Osteoblast (primary cell): ENCODE results near the gene RAC2. TPM values are rescaled to one million over a fixed set of nuclear protein-coding genes. Genes with fewer than 3 reads are reported as not detected.

Experiments
- DNase-seq: peaks from one replicate; pipeline ENCODE4 v3.0.0; 2011; ENCODE audit warnings: low spot score, mixed read lengths; ENCODE audit not compliant: insufficient read length; ENCODE audit errors: missing footprints
- H2AFZ ChIP-seq: 2 replicates; pipeline ENCODE4 v1.6.0; 2011; ENCODE audit warnings: mild to moderate bottlenecking, low read length
- H3K27ac ChIP-seq: 2 replicates; pipeline ENCODE4 v1.5.1; 2011; ENCODE audit warnings: mild to moderate bottlenecking, low read depth, low read length, moderate library complexity
- H3K27me3 ChIP-seq: 2 replicates; pipeline ENCODE4 v1.6.0; 2012; ENCODE audit warnings: mild to moderate bottlenecking, control low read depth, inconsistent platforms, low read length, moderate library complexity; ENCODE audit not compliant: insufficient read depth
- H3K36me3 ChIP-seq: 2 replicates; pipeline ENCODE4 v1.5.1; 2011; ENCODE audit warnings: mild to moderate bottlenecking, low read length, control low read depth, moderate library complexity; ENCODE audit not compliant: insufficient read depth
- H3K4me1 ChIP-seq: 2 replicates; pipeline ENCODE4 v1.5.1; 2011; ENCODE audit warnings: mild to moderate bottlenecking, low read length, control low read depth, moderate library complexity; ENCODE audit not compliant: insufficient read depth
- H3K4me2 ChIP-seq: 2 replicates; pipeline ENCODE4 v1.6.0; 2011; ENCODE audit warnings: mild to moderate bottlenecking, low read length; ENCODE audit not compliant: insufficient read depth
- H3K4me3 ChIP-seq: fragments of 200-600 bp; sonication (generic); 3 replicates; pipeline ENCODE4 v1.5.1; 2012; ENCODE audit warnings: mild to moderate bottlenecking, low read length, inconsistent platforms; ENCODE audit not compliant: insufficient read depth
- H3K79me2 ChIP-seq: 2 replicates; pipeline ENCODE4 v1.6.0; 2012; ENCODE audit warnings: mild to moderate bottlenecking, low read length, control low read depth, inconsistent platforms; ENCODE audit not compliant: insufficient read depth
- H3K9me3 ChIP-seq: 2 replicates; pipeline ENCODE4 v1.5.1; 2011; ENCODE audit warnings: low read depth, low read length, control low read depth
- H4K20me1 ChIP-seq: 2 replicates; pipeline ENCODE4 v1.6.0; 2012; ENCODE audit warnings: mild to moderate bottlenecking, low read length, control low read depth; ENCODE audit not compliant: insufficient read depth
- total RNA-seq: library from RNA; depleted of rRNA; stranded (reverse); fragments of >200 nt; gene quantifications from 2 replicates; pipeline ENCODE4 v1.2.3, GENCODE V29; 2012
- TF ChIP-seq, protein P1 (sequence below): IDR thresholded peaks from 2 replicates; pipeline ENCODE4 v1.5.1; 2011; ENCODE audit warnings: mild to moderate bottlenecking, low read depth, low read length, moderate library complexity; ENCODE audit errors: extremely low read depth

RAC2 gene
- total RNA-seq, 1 donor, result 14.5 TPM

DNA sequence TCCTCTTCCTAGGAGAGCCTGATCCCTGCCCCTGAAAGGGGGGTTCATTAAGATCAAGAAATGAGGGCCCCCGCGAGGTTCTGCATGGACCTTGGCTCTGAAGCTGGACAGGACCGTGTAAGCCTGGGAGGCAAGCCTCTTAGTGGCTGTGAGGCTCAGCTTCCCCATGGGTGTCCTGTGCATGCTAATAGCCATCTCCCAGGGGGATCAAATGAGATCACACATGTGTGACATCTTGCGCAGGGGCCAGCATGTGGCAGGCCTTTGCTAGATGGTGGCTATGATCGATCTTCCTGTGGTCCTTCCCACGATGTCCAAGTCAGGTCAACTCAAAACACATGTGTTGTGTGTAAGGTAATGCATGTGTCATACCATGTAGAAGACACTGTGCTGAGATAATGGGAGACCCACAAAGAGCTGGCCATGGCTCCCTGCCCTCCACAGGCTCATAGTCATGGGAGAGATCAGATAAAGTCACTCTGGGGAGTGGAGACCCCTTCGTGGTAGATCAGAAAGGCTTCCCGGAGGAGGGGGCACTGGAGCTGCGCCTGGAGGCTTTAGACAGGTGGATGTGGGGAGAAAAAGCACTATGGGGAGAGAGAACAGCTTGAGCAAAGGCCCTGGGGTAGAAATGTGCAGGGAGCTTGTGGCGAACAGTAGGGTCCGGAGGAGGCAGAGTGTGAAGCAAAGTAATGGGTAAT, 3.7 kb downstream of the RAC2 start:
- no peak for DNase-seq
- peaks cover 11% of the 10 kb centered on the region for H4K20me1 ChIP-seq
- H3K4me2 ChIP-seq, result no peak overlapping the region
- peaks cover 27% of the 10 kb centered on the region for H3K4me1 ChIP-seq
- H3K79me2 ChIP-seq, result peaks cover 13% of the 10 kb centered on the region
- H2AFZ ChIP-seq, result no peak overlapping the region
- no peak overlapping the region for H3K4me3 ChIP-seq
- peaks cover 9% of the 10 kb centered on the region for H3K36me3 ChIP-seq
- TF ChIP-seq, protein P1, sequence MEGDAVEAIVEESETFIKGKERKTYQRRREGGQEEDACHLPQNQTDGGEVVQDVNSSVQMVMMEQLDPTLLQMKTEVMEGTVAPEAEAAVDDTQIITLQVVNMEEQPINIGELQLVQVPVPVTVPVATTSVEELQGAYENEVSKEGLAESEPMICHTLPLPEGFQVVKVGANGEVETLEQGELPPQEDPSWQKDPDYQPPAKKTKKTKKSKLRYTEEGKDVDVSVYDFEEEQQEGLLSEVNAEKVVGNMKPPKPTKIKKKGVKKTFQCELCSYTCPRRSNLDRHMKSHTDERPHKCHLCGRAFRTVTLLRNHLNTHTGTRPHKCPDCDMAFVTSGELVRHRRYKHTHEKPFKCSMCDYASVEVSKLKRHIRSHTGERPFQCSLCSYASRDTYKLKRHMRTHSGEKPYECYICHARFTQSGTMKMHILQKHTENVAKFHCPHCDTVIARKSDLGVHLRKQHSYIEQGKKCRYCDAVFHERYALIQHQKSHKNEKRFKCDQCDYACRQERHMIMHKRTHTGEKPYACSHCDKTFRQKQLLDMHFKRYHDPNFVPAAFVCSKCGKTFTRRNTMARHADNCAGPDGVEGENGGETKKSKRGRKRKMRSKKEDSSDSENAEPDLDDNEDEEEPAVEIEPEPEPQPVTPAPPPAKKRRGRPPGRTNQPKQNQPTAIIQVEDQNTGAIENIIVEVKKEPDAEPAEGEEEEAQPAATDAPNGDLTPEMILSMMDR, result no peak
- H3K27me3 ChIP-seq, result no peaks in the 10 kb centered on the region
- no peaks in the 10 kb centered on the region for H3K9me3 ChIP-seq
- H3K27ac ChIP-seq, result no peak overlapping the region

DNA sequence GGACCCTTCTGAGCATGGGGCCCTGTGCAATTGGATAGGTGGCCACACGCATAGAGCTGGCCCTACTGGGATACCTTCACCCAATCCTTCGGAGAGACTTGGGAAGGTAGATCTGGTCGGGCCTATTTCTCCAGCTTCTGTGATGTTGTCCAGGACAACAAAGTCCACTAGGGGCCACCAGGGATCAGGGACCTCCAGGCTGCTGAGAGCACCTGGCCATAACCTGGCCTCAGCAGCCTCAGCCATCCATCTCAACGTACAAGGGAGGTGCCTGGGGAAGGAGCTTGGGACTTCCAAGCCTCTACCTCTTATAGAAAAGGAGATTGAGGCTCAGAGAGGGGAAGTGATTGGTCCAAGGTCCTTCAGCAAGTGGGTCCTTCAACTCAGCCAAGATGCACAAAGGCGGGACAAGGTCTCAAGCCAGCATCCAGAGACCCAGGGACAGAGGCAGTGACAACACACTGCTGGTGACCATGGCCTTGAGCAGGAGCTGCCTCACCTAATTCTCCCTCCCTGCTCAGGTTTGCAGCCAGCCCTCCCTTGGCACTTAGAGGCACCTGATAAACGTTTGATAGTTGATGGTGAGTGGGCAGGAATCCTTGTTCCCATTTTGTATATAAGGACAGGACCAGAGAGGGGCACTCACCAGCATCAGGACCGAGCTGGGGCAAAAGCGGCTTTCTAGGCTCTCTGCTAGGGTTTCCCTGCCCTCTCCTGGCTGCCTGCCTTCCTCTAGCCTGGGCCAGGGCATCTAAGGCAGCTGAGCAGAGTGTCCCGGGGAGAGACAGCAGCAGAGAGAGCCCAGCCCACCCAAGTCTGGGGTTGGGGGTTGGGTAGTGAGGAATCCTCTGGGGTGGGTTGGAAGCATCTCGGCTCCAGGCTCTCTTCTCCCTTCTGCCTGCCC, 4.5 kb downstream of the RAC2 start:
- peaks cover 27% of the 10 kb centered on the region for H3K4me1 ChIP-seq
- H3K9me3 ChIP-seq, result no peaks in the 10 kb centered on the region
- H2AFZ ChIP-seq, result no peak overlapping the region
- no peak overlapping the region for H3K4me3 ChIP-seq
- no peak overlapping the region for H3K4me2 ChIP-seq
- no peak for DNase-seq
- TF ChIP-seq, protein P1, result no peak
- H4K20me1 ChIP-seq, result peaks cover 15% of the 10 kb centered on the region
- no peaks in the 10 kb centered on the region for H3K27me3 ChIP-seq
- no peak overlapping the region for H3K27ac ChIP-seq
- peaks cover 14% of the 10 kb centered on the region for H3K79me2 ChIP-seq
- peaks cover 10% of the 10 kb centered on the region for H3K36me3 ChIP-seq

DNA sequence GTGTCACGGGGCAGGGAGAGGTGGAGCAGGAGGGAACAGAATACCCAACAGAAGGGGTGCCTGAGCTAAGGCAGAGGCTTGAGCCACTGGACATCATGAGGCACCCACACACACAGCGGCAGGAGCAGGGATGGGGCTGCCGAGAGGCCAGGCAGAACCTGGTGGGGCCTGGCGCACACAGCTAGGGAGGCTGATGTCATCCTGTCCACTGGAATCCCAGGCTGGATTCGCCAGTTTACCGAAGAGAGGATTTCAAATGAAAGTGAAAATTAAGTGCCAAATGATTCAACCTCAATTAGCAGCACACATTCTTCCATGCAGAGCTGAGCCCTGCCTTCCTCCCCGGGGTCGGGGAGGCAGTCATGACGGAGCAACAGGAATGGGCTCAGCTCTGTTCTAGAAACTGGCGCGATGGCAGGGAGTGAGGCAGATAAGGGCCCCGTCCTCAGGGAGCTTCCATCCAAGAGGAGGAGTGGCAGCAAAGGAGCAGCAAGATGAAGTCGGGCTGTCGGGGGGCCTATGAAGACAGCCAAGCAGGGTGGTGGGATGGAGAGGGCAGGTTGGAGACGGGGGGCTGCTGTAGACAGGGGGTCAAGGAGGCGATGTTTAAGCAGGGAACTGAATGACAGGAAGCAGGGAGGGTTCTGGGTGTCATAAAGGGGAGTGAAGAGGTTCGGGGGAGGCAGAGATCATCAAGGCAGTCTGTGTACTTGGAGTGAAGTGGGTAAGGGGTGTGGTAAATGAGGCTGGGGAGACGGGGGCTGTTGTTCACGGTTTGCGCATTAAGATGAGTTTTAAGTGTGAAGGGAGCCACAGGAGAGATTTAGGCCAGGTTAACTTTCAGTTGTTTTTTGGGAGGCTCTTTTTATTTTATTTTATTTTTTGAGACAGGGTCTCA, 6.4 kb downstream of the RAC2 start:
- DNase-seq, result peak; percentile 80
- H4K20me1 ChIP-seq, result peaks cover 16% of the 10 kb centered on the region
- H3K79me2 ChIP-seq, result peaks cover 3% of the 10 kb centered on the region
- no peak overlapping the region for H3K4me3 ChIP-seq
- H2AFZ ChIP-seq, result no peak overlapping the region
- H3K27me3 ChIP-seq, result no peaks in the 10 kb centered on the region
- no peak overlapping the region for H3K27ac ChIP-seq
- H3K4me1 ChIP-seq, result peaks cover 8% of the 10 kb centered on the region
- TF ChIP-seq, protein P1, result no peak
- no peak overlapping the region for H3K4me2 ChIP-seq
- H3K36me3 ChIP-seq, result peaks cover 14% of the 10 kb centered on the region
- H3K9me3 ChIP-seq, result no peaks in the 10 kb centered on the region
